ENCODE data around the gene ZCCHC13.
"Not testable (repeated sequence)": the region's sequence is repeated elsewhere in the genome, so short reads cannot be mapped to it uniquely, and the experiment has no call there.

The ZCCHC13 gene

DNA sequence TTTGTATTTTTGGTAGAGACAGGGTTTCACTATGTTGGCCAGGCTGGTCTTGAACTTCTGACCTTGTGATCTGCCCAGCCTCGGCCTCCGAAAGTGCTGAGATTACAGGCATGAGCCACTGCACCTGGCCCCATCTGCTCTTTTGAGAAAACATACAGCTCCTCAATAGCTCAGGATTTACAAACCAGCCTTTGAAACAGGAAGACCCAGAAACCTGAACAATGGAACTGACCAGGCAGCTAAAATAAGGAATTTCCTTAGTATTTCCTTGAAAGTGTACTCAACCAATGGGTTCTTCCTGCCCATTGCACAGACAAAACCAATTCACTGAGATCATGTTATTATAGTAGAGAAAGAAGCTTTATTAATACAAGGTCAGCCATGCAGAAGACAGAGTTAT is 15.3 kb downstream of the ZCCHC13 start:
- in situ Hi-C loops (cut with HindIII; ENCODE audit: low sequenced_read_pairs): not testable (repeated sequence)

DNA sequence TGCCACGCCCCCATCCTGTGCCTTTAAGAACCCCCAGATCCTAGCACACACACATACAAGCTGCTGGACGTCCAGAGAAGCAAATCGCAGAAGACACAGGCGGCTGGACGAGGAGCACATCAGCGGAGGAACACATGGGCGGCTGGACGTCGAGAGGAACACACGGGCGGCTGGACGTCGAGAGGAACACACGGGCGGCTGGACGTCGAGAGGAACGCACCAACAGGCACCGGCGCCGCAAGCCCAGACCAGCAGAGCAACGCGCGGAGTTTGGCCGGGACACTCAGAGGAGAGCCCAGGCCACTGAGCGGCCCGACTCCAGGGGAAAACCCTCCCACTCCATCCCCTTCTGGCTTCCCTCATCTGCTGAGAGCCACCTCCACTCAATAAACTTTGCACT is 17.2 kb downstream of the ZCCHC13 start:
- in situ Hi-C loops (cut with HindIII; ENCODE audit: low sequenced_read_pairs): no loop called here

DNA sequence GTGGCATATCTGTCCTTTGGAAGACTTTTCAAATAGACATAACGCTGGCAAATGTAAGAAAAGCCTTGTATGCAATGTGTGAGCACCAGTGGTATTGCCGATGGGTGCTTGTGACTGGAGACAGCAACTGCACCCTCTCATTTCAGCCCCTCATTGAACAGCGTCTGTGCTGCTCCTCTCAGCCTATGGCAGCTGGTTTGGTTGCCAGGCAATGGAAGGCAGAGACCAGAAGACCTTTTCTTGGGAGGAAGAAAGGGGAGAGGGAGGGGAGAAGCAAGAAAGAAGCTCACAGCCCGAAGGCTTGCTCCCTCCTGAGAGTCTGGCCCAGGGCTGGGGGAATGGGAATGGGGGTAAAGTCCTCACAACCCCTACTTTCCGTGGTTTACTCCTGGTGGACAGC is 20.2 kb downstream of the ZCCHC13 start:
- in situ Hi-C loops (cut with HindIII; ENCODE audit: low sequenced_read_pairs): no loop called here

DNA sequence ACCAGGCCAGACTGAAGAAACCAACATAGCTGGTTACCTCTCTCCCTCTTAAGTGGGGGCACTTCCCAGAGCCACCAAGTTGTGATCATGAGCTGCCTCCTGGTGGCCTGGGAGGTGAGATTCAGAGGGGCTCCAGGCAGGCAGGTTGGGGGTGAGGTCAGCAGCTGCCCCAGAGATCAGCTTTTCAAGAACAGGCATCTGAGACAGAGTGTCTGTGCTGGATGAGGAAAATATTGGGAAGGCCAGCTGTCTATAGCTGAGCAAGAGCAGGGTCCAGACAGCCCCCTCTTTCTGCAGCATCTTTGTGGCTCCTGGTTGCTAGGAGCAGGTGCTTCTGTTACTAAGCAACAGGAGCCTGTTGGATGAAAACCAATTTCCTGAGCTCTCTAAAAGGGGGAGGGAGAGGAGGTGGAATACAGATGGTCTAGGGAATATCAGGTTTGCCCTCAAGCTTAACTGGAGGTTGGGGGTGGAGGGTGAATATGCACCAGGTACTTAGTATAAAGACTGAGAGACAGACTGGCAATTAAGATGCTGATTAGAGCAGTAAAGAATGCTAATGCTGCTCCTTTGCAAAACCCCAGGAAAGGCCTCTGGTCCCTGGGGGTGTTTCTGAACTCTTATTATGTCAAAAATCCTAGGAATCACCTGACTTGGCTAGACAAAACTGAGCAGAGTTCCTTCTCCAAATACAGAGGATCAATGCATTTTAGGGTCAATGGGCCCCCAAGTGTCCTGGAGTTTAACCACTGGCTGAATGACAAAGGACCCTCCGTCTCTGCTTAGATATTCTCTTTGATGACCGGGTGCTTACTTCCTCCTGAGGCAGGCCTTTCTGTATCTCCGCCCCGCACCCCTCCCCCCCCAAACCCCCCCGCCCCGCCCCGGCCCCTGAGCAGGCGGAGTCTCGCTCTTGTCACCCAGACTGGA is 21.4 kb downstream of the ZCCHC13 start:
- in situ Hi-C loops (cut with HindIII; ENCODE audit: low sequenced_read_pairs): loop anchor here (5.0 kb wide), 1 partner anchor 42 kb away; no protein-coding TSS in a partner anchor

DNA sequence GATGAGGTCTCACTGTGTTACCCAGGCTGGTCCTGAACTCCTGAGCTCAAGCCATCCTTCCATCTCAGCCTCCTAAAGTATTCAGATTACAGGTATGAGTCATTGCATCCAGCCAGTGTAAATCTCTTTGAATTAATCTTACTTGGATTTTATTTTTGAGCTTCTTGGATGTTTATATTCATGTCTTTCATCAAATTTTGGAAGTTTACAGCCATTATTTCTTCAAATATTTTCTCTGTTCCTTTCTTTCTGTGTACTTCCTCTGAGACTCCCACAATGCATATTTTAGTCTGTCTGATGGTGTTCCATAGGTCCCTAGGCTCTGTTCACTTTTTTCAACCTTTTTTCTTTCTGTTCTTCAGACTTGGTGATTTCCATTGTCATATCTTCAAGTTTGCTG is 34.9 kb downstream of the ZCCHC13 start:
- in situ Hi-C loops (cut with HindIII; ENCODE audit: low sequenced_read_pairs): no loop called here

DNA sequence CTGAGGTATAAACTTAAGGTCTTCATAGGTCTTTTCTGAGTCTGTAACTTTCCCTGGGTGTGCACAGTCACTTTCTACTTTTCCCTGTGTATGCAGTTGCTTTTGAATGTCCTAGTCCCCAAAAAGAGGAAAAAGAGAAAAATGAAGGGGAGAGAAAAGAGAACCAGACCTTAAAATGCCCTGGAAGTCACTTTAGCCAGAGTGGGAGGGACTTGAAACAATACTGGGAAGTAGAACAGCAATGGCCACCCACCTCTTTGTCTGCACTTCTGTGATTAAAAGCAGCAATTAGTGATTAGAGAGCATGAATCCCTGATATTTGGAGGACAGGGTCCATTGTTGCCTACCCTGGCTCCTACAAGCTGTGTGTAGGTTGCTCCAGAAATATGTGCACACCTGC is 36.1 kb downstream of the ZCCHC13 start:
- in situ Hi-C loops (cut with HindIII; ENCODE audit: low sequenced_read_pairs): no loop called here

DNA sequence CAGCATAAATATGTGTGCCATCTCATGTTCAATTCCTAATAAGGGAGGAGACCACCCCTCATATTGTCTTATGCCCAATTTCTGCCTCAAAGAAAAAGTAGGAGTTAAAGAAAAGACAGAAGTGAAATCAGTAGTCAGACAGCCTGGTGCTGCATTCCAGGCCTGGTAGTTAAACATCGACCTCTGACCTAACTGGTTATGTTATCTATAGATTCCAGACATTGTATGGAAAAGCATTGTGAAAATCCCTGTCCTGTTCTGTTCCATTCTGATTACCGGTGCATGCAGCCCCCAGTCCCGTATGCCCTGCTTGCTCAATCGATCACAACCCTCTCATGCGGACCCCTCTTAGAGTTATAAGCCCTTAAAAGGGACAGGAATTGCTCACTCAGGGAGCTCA is 38.2 kb downstream of the ZCCHC13 start:
- in situ Hi-C loops (cut with HindIII; ENCODE audit: low sequenced_read_pairs): not testable (repeated sequence)

DNA sequence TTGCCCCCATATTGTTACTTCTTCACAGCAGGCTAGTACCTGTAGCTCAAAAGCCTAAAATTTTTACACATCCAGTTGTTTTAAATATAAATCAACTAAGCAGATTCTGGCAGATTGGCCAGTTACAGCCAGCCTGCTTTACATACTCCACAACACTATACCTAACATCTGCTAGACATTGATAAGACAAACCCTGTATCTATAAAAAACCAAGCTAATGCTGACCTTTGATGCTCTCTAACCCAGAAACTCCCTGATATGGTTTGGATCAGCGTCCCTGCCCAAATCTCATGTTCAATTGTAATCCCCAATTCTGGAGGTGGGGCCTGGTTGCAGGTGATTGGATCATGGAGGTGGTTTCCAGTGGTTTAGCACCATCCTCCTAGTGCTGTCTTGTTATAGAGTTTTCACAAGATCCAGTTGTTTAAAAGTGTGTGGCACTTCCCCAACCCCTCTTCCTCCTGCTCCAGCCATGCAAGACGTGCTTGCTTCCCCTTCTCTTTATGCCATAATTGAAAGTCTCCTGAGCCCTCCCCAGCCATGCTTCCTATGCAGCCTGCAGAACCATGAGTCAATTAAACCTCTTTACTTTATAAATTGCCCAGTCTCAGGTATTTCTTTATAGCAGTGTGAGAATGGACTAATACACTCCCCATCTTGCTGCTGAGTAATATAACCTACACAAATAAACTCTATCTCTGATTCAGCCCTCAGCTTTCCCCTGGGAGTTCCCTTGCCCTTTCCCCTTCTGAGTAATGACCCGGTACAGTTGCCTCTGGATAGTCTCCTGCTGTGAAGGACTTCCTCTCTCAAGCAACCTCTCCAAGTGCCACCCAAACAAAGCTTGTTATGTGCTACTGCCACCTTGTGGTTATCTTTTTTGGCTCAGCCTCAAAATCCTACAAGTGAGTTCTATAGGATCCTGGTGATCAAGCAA is 39.6 kb downstream of the ZCCHC13 start:
- in situ Hi-C loops (cut with HindIII; ENCODE audit: low sequenced_read_pairs): no loop called here

DNA sequence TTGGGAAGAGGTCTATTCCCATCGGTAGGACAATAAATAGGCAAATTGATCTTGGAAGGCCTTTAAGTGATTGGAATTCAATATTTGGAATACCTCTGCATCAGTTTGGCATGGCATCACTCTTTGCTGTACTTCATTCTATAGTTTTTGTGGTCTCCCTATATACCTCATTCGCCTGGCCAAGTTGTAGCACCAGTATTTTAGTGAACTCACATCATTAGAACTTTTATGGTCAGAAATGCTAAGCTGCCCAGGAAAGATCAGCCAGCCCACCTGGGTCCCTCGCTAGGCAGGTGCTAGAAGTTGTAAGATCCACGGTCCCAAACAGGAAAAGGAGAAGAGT is 40.3 kb downstream of the ZCCHC13 start:
- in situ Hi-C loops (cut with HindIII; ENCODE audit: low sequenced_read_pairs): no loop called here

DNA sequence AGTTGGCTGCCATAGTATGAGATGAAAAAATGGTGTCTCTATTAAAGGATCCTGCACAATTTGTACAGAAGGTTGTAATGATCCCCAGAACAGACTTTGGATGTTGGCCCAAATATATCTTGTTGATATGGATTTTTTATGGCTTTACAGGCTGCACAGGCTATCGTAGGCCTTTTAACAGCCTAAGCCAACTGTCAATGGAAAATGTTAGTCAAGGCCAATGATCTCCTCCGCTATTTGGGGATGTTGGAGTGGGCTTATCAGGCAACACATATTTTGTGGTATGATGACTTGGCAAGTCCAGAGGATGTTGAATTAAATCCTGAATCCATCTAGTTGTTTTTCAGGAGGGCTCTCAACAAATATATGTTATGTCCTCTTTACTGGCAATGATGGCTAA is 42.1 kb downstream of the ZCCHC13 start:
- in situ Hi-C loops (cut with HindIII; ENCODE audit: low sequenced_read_pairs): no loop called here

DNA sequence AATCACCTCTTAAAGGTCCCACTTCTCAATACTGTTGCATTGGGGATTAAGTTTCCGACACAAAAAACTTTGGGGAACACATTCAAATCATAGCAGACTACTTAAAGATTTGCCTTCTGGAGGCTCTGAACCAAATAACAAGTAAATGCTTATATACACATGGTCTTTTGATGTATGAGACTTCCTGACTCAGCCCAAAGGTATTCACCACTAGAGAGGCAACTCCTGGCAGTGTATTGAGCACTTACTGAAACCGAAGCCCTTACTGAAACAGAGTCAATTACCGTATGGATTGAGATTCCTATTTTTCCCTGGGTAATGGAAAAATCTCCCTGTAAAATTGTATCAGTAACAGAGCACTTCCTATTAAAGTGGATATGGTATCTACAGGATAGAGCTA is 45.4 kb downstream of the ZCCHC13 start:
- in situ Hi-C loops (cut with HindIII; ENCODE audit: low sequenced_read_pairs): no loop called here

DNA sequence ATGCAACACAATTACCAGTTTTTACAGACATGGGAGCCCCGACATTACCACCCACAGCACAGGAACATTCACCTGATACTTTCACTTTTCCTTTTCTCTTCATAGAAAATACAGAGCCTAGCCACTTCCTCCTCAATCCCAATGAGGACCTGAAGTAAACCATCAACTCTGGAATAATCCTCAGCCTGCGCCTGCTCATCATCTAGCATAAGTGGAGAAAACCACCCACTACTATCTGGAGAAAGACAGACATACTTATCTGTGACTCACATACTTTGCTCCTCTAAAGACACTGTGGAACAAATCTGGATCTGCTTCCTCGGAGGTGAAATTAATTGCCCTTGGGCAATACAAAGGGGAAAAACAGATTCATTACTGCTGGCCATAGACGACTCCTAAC is 47.8 kb downstream of the ZCCHC13 start:
- in situ Hi-C loops (cut with HindIII; ENCODE audit: low sequenced_read_pairs): no loop called here

DNA sequence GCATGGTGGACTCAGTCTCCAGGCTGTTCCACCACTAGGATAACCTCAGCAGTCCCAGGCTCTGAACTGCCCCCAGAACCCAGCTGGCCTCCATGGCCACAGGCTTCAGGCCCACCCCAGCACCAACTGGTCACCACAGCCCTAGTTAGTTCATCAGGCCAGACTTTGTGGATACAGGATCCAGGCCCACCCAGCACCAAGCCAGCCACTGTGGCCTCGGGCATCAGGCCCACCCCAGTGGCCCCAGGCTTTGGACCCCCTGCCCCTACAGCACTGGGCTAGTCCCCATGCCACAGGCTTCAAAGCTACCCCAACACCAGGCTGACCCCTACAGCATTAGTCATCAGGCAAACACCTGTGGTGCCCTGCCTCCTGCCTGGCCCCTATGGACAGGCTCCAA is 50.0 kb downstream of the ZCCHC13 start:
- in situ Hi-C loops (cut with HindIII; ENCODE audit: low sequenced_read_pairs): no loop called here

All from endothelial cell of hepatic sinusoid (primary cell).